ENCODE data around the gene NOC4L.

The NOC4L gene

DNA sequence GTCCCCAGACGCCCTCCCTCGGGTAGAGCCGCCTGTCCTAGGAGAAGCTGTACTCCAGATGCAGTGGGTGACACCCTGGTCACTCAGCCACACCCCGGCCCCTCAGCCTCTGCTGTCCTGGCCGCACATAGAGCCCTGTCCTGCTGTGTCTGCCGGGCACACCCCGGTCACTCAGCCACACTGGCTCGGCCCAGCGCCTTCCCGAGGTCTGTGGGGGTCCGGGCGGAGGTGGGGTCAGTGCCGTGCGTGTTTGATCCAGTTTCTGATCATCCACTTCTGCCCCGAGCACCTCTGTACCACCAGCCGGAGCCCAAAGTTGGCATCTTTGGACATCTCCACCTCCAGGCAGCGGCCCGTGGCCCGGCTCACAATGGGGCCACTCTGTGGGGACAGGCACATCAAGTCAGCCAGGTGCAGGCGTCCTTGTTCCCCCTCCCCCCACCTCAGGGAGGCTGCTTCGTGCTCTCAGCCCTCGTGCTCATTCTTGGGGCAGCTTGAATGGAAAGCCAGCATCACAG lies 52.7 kb downstream of the NOC4L start:
- DNase-seq (ENCODE audit: low spot score): no peak

DNA sequence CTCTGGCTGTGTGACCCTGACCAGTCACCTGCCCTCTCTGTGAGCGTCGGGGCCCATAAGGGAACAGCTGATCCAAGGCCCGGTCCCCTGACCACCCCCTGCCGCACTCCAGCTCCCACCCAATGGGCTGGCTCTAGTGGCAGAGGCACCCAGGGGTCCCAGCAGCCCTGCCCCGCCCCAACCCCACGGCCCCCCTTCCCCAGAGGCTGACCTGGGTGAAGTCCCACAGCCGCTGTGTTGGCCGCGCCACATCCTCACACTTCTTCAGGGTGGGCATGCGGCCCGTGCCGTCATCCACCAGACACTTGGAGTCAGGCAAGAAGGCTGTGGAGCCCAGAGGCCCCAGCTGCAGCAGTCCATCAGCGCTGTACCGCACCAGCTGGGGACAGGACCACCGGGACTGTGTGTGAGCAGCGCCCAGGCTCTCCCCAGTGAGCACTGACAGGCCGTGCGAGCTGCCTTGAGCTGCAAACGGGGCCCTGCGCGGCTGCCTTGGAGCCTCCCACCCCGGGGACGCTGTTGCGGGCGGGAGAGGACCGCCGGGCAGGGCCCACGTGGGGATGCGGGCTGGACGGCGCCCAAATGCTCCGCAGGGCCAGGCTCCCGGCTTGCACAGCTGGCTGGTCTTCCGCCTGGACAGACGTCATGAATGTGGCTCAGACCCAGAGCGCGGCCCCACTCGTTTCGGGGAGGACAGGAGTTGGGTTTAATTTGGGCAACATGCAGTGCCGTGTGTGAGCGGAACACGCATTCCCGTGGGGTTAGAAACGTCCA lies 53.5 kb downstream of the NOC4L start:
- no peak for DNase-seq (ENCODE audit: low spot score)

DNA sequence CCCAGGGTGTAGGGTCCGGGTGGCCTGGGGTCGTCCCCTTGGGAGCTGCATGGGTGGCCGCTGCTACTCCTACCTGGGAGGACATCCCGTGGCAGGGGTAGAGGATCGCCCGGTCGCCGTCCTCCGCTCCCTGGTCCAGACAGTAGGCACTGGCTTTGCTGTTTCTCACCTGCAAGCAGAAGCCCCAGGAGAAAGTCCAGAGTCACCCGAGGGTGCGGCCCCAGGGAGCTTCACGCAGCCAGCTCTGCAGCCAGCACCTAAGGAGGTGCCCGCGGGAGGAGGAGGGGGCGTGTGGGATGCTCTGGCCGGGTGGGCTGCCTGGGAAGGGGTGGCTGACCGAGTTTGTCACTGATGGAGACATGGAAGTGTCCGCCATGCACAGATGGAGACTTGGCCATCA lies 54.8 kb downstream of the NOC4L start:
- no peak for DNase-seq (ENCODE audit: low spot score)

DNA sequence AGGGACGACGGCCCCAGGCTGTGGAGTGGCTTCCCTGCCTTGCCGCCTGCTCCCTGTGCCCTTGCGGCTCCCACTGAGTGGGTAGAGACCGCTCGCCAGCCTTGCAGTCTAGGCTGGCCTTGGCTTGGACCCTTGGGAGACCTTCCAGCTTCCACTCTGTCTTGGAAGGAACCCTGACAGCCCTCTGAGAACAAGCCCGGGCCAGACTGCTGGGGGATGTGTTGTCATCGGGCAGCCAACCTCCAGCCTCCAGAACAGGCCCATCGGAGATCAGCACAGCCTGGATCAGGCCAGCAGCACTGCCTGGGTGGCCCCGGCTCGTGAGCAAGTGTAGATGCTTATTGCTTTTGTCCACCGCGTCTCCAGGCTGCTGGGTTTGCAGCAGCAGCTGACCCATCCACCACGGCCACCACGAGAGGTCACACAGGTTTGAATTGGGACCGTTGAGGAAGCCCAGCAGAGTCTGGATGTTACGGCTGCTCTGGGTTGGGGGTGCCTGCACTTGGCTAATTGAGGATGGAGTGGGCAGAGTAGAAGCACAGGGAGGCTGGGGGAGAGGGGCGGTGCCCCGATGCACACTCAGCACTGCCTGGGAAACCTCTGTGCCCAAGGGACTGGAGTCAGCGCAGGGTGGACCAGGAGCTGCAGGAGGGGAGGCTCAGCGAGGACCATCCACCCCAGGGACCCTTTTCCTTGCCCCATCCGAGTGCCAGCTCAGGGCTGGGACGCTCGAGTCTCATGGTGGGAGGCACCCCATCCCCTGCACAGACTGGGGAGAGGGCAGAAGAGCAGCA lies 55.5 kb downstream of the NOC4L start:
- DNase-seq (ENCODE audit: low spot score): no peak

DNA sequence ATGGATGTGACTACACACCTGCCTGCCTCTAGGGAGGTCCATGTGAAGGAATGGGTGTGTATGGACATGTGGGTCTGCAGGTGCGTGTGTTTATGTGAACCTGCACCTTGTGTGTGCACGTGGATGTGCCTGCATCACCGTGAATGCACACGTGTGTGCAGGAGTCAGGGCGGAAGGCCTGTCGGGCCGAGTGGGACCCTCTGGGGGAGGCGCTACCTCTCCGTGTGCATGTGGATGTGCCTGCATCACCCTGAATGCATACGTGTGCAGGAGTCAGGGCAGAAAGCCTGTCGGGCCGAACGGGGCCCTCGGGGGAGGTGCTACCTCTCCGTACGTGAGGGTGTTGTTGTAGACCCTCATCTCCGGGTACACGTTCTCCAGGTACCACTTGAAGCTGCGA lies 56.5 kb downstream of the NOC4L start:
- no peak for DNase-seq (ENCODE audit: low spot score)

DNA sequence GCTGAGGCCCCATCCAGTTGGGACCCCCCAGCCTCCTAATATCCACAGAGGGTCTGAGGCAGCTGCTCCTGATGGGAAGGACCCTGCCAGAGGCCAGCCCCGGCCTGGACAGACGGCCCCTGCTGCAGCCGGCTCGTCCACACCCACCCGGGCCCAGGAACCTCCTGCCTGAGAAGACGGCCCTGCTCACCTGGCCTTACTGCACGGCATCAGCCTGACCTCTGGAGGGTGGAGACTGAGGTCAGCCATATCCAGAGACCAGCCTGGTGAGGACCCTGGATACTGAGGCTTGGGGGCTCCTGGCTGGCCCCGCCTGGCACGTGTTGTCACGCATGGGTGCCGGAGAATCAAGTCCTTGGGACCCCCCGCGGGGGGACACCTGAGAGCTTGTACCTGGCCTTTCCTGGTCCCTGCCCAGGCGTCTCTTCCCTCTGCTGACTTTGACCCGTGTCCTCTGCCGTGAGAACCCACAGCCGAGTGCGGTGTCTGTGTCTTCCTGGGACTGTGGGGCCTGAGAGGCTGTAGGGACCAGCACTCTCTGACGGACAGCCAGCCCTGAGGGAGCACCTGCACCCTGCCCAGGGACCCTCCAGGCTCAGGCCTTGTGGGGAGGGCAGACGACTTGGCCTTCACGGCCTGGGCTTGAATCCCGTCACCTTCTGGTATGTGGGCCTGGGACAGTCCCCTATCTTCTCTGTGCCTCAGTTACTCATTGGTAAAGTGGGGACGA lies 57.3 kb downstream of the NOC4L start:
- no peak for DNase-seq (ENCODE audit: low spot score)

Small RNAs within 50 kb of the gene (small RNA-seq; reads per million reads assigned to genes)
- 0 reads per million in 2 experiments for gene AC138466.3
